GM18507 (cell line): ENCODE measurements around the gene ZC3H12C.
"Not testable (repeated sequence)": the region's sequence is repeated elsewhere in the genome, so short reads cannot be mapped to it uniquely, and the experiment has no call there.

ENCODE experiments used
- DNase-seq: peaks from one replicate; pipeline ENCODE4 v3.0.0; 2011; ENCODE audit warnings: low read depth; ENCODE audit not compliant: insufficient read length; ENCODE audit errors: extremely low spot score
- FAIRE-seq: peaks from 2 replicates; lab custom pipeline; 2011; peaks lifted over from hg19 to GRCh38; lab: Jason Lieb, UNC

ZC3H12C gene

DNA sequence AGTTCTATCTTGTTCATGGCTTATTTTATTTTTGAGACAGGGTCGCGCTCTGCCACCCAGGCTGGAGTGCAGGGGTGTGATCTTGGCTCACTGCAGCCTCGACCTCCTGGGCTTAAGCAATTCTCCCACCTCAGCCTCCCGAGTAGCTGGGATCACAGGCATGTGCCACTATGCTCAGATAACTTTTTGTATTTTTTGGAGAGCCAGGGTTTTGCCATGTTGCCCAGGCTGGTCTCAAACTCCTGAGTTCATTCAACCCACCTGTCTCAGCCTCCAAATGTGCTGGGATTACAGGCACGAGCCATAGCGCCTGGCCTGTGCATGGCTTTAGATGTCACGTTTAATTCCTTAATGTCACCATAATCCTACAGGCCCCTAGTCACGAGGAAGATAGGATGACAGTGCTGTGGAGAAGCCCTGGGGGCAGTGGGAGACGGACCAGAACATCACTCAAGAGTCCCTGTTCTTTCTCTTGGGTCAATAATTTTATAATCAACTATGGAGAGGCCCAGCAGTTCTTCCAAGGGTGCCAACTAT lies 103.8 kb downstream of the ZC3H12C start:
- FAIRE-seq (no peak), DNase-seq (no peak)

- no peak for FAIRE-seq
- DNase-seq = no peak
Measured at GRCh38 chr11:110198031-110198729, 105.0 kb downstream of the ZC3H12C start.

- no peak for DNase-seq
- no peak for FAIRE-seq
Measured at GRCh38 chr11:110199184-110199981, 106.2 kb downstream of the ZC3H12C start.

GRCh38 chr11:110200241-110200640 lies 107.0 kb downstream of the ZC3H12C start:
- FAIRE-seq = no peak
- no peak for DNase-seq

DNA sequence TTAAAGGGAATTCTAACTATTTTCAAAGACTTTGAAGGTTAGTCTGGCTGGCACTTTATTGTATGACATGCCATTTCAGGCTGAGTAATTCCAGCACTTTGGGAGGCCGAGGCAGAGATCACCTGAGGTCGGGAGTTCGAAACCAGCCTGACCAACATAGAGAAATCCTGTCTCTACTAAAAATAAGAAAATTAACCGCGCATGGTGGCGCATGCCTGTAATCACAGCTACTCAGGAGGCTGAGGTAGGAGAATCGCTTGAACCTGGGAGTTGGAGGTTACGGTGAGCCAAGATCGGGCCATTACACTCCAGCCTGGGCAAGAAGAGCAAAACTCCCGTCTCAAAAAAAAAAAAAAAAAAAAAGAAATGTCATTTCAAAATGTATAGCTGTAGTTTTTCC lies 107.6 kb downstream of the ZC3H12C start:
- FAIRE-seq (no peak), DNase-seq (no peak)

DNA sequence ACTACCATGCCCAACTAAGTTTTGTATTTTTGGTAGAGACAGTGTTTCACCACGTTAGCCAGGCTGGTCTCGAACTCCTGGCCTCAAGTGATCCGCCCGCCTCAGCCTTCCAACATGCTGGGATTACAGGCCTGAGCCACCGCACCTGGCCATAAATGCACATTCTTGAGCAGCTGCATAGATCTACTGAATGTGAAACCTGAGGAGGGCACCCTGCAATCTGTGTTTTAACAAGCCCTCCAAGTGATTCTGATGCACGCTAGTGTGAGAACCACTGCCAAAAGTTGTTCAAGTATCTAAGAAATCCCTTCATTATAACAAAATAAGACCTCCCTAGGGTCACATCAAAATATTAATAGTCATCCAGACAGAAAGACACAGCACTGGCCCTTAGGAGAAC lies 113.9 kb downstream of the ZC3H12C start:
- FAIRE-seq = no peak
- DNase-seq = no peak

DNA sequence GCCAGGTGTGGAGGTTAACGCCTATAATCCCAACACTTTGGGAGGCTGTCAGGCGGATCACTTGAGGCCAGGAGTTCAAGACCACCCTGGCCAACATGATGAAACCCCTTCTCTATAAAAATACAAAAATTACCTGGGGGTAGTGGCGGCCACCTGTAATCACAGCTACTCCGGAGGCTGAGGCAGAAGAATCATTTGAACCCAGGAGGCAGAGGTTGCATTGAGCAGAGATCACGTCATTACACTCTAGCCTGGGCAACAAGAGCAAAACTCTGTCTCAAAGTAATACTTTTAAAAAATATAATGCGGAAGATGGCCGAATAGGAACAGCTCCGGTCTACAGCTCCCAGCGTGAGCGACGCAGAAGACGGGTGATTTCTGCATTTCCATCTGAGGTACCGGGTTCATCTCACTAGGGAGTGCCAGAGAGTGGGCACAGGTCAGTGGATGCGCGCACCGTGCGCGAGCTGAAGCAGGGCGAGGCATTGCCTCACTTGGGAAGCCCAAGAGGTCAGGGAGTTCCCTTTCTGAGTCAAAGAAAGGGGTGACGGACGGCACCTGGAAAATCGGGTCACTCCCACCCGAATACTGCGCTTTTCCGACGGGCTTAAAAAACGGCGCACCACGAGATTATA lies 115.6 kb downstream of the ZC3H12C start:
- not testable (repeated sequence) for DNase-seq

DNA sequence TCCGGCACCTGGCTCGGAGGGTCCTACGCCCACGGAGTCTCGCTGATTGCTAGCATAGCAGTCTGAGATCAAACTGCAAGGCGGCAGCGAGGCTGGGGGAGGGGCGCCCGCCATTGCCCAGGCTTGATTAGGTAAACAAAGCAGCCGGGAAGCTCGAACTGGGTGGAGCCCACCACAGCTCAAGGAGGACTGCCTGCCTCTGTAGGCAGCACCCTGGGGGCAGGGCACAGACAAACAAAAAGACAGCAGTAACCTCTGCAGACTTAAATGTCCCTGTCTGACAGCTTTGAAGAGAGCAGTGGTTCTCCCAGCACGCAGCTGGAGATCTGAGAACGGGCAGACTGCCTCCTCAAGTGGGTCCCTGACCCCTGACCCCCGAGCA lies 116.1 kb downstream of the ZC3H12C start:
- DNase-seq, FAIRE-seq: not testable (repeated sequence)

More for the DNA sequence above, 115.6 kb downstream of the ZC3H12C start:
- FAIRE-seq = not testable (repeated sequence)

GRCh38 chr11:110217223-110217877 lies 124.2 kb downstream of the ZC3H12C start:
- no peak for FAIRE-seq
- DNase-seq = no peak

GRCh38 chr11:110217936-110218335 lies 124.7 kb downstream of the ZC3H12C start:
- DNase-seq (no peak), FAIRE-seq (no peak)

- FAIRE-seq (no peak), DNase-seq (no peak)
Measured at GRCh38 chr11:110219006-110219785, 126.0 kb downstream of the ZC3H12C start.
